ENCODE data around the gene KCNH4. TPM values are rescaled to one million over a fixed set of nuclear protein-coding genes. Genes with fewer than 3 reads are reported as not detected.

The KCNH4 gene
- total and polyA plus RNA-seq, 4 donors = 0.01 TPM; not detected in 3

DNA sequence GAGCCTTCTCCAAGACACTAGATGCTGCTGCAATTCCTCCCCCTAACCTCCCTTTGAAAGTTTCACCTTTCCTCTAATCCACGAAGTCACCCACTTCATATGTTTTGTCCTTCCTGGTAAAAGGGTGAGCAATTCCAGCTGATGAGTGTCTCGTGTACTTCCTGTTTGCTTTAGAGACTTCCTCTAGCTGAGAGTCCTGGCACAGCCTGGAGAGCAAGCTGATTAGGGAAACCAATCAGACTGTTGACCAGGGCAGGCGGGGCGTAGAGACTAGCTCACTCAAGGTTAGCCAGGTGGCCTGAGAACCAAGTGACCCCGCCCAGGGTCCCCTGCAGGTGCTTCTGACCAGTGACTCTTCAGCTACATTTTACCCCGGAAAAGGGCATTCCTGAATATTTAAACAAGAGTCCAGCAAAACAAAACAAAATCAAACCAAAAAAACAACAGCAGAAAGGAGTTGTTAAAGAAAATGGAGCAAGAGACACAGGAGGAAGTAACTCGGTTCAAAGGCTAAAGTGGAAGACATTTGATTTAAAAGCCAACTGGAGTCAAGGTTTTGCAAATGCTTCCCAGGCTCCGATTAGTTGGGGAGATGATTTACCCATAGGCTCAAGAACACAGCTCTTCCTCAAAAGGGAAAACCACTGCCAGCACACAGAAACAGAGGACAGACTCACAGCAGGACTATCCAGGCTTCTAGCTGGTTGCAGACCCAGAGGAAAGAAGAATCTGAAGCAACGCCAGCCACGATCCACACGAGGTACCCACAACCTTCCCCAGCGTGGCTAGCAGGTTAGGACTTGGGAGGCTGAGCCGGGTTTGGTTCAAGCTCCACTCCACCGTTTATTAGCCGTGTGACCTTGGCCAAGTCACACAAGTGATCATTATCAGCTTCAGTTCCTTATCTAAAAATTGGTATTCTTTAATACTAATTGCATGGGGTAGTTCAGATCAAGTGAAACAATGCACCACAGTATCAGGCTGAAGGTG is 45.0 kb downstream of the KCNH4 start:
- no peak for DNase-seq (ENCODE audit: low spot score)
- 22% methylated on average over 15 of the region's 15 CpGs for WGBS
- H3K4me3 ChIP-seq (ENCODE audit: low read depth in 1 of 3, low read length in 3 of 3) = peak overlapping the region; percentile 35 to 41 (median 36)
- TF ChIP-seq NR2F2 (IDR thresholded peaks at IDR 0.05) = peak; percentile 91
- TF ChIP-seq, protein P1, sequence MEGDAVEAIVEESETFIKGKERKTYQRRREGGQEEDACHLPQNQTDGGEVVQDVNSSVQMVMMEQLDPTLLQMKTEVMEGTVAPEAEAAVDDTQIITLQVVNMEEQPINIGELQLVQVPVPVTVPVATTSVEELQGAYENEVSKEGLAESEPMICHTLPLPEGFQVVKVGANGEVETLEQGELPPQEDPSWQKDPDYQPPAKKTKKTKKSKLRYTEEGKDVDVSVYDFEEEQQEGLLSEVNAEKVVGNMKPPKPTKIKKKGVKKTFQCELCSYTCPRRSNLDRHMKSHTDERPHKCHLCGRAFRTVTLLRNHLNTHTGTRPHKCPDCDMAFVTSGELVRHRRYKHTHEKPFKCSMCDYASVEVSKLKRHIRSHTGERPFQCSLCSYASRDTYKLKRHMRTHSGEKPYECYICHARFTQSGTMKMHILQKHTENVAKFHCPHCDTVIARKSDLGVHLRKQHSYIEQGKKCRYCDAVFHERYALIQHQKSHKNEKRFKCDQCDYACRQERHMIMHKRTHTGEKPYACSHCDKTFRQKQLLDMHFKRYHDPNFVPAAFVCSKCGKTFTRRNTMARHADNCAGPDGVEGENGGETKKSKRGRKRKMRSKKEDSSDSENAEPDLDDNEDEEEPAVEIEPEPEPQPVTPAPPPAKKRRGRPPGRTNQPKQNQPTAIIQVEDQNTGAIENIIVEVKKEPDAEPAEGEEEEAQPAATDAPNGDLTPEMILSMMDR (IDR thresholded peaks at IDR 0.05; ENCODE audit: low read depth, low read length, missing input control) = no peak
- TF ChIP-seq, protein P2, sequence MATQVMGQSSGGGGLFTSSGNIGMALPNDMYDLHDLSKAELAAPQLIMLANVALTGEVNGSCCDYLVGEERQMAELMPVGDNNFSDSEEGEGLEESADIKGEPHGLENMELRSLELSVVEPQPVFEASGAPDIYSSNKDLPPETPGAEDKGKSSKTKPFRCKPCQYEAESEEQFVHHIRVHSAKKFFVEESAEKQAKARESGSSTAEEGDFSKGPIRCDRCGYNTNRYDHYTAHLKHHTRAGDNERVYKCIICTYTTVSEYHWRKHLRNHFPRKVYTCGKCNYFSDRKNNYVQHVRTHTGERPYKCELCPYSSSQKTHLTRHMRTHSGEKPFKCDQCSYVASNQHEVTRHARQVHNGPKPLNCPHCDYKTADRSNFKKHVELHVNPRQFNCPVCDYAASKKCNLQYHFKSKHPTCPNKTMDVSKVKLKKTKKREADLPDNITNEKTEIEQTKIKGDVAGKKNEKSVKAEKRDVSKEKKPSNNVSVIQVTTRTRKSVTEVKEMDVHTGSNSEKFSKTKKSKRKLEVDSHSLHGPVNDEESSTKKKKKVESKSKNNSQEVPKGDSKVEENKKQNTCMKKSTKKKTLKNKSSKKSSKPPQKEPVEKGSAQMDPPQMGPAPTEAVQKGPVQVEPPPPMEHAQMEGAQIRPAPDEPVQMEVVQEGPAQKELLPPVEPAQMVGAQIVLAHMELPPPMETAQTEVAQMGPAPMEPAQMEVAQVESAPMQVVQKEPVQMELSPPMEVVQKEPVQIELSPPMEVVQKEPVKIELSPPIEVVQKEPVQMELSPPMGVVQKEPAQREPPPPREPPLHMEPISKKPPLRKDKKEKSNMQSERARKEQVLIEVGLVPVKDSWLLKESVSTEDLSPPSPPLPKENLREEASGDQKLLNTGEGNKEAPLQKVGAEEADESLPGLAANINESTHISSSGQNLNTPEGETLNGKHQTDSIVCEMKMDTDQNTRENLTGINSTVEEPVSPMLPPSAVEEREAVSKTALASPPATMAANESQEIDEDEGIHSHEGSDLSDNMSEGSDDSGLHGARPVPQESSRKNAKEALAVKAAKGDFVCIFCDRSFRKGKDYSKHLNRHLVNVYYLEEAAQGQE (IDR thresholded peaks at IDR 0.05) = peak; percentile 63
- TF ChIP-seq FOXA1 (IDR thresholded peaks at IDR 0.05) = peak; percentile 86
- TF ChIP-seq FOXA2 (IDR thresholded peaks at IDR 0.05) = peak; percentile 47
- TF ChIP-seq HNF4G (IDR thresholded peaks at IDR 0.05) = no peak
- TF ChIP-seq RAD21 (IDR thresholded peaks at IDR 0.05) = peak; percentile 40 to 54
- TF ChIP-seq, protein P3, sequence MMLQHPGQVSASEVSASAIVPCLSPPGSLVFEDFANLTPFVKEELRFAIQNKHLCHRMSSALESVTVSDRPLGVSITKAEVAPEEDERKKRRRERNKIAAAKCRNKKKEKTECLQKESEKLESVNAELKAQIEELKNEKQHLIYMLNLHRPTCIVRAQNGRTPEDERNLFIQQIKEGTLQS (IDR thresholded peaks at IDR 0.05) = peak; percentile 70
- TF ChIP-seq JUND (IDR thresholded peaks at IDR 0.05) = peak; percentile 58 to 64
- peak; percentile 49 for TF ChIP-seq YY1 (IDR thresholded peaks at IDR 0.05)
- no peak for TF ChIP-seq TAF1 (conservative IDR thresholded peaks at IDR 0.05)
- peak; percentile 48 to 74 for TF ChIP-seq EGR1 (IDR thresholded peaks at IDR 0.05; ENCODE audit: low read depth in 2 of 2)
- TF ChIP-seq RXRA (IDR thresholded peaks at IDR 0.05) = peak; percentile 85 to 90
- TF ChIP-seq, protein P4, sequence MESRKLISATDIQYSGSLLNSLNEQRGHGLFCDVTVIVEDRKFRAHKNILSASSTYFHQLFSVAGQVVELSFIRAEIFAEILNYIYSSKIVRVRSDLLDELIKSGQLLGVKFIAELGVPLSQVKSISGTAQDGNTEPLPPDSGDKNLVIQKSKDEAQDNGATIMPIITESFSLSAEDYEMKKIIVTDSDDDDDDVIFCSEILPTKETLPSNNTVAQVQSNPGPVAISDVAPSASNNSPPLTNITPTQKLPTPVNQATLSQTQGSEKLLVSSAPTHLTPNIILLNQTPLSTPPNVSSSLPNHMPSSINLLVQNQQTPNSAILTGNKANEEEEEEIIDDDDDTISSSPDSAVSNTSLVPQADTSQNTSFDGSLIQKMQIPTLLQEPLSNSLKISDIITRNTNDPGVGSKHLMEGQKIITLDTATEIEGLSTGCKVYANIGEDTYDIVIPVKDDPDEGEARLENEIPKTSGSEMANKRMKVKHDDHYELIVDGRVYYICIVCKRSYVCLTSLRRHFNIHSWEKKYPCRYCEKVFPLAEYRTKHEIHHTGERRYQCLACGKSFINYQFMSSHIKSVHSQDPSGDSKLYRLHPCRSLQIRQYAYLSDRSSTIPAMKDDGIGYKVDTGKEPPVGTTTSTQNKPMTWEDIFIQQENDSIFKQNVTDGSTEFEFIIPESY (IDR thresholded peaks at IDR 0.05) = peak; percentile 19
- TF ChIP-seq HNF4A (conservative IDR thresholded peaks at IDR 0.05) = peak; percentile 64 to 72
- TF ChIP-seq, protein P5, sequence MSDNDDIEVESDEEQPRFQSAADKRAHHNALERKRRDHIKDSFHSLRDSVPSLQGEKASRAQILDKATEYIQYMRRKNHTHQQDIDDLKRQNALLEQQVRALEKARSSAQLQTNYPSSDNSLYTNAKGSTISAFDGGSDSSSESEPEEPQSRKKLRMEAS (IDR thresholded peaks at IDR 0.05) = peak; percentile 96
- peak; percentile 75 to 91 for TF ChIP-seq GABPA (IDR thresholded peaks at IDR 0.05 in 1 of 2, conservative IDR thresholded peaks at IDR 0.05 in 1 of 2)
- TF ChIP-seq SP1 (IDR thresholded peaks at IDR 0.05) = peak; percentile 91
- peak overlapping the region; percentile 88 to 95 for H3K27ac ChIP-seq (ENCODE audit: low read depth in 1 of 2, low read length in 2 of 2)
- H3K4me1 ChIP-seq (ENCODE audit: control insufficient read depth in 4 of 4, insufficient read depth in 4 of 4, low read length in 3 of 4) = peaks cover 14 to 42% (median 22%) of the 10 kb centered on the region in 4 donors
- H3K9me3 ChIP-seq (ENCODE audit: control insufficient read depth in 4 of 4, low read length in 3 of 4) = no peaks in the 10 kb centered on the region
- H3K27me3 ChIP-seq (ENCODE audit: control insufficient read depth in 4 of 4, insufficient read depth in 4 of 4, low read length in 3 of 4) = no peaks in the 10 kb centered on the region
- H3K9ac ChIP-seq (ENCODE audit: low read depth in 1 of 2, low read length in 2 of 2) = no peak overlapping the region
- no peaks in the 10 kb centered on the region for H3K36me3 ChIP-seq (ENCODE audit: control insufficient read depth in 4 of 4, insufficient read depth in 3 of 4, low read depth in 1 of 4, low read length in 3 of 4)
